Heart left ventricle (tissue), 16 donors: ENCODE results near the gene SYNPO2. TPM values are rescaled to one million over a fixed set of nuclear protein-coding genes. Genes with fewer than 3 reads are reported as not detected.
"Not testable (repeated sequence)": the region's sequence is repeated elsewhere in the genome, so short reads cannot be mapped to it uniquely, and the experiment has no call there.

Experiments
- ATAC-seq, 4 donors: fragments of 200-7000 bp; cut with Tn5 transposase; one replicate each; pipeline ENCODE4 v1.9.1; 2020 to 2022; ENCODE audit warnings: moderate library complexity in 4 of 4, mild to moderate bottlenecking in 3 of 4, moderate number of reproducible peaks in 1 of 4
- DNase-seq, 5 donors: peaks; one replicate each; pipeline ENCODE4 v3.0.0-alpha.2; 2020
- H3K27ac ChIP-seq, 12 donors: fragments of 200-600 bp; sonication (generic) in 4 of 12; one replicate each; pipeline versions ENCODE4 v1.5.0 to v1.8.0; 2016 to 2022; ENCODE audit warnings: mild to moderate bottlenecking in 2 of 12
- H3K27me3 ChIP-seq, 9 donors: fragments of 200-600 bp; sonication (generic) in 2 of 9; one replicate each; pipeline versions ENCODE4 v1.5.1 to v1.8.0; 2016 to 2022; ENCODE audit warnings: mild to moderate bottlenecking in 3 of 9
- H3K36me3 ChIP-seq, 9 donors: fragments of 200-600 bp; sonication (generic) in 2 of 9; one replicate each; pipeline versions ENCODE4 v1.5.0 to v1.8.0; 2018 to 2022; ENCODE audit warnings: mild to moderate bottlenecking in 2 of 9
- H3K4me1 ChIP-seq, 12 donors: fragments of 200-600 bp; sonication (generic) in 4 of 12; one replicate each; pipeline versions ENCODE4 v1.5.0 to v1.8.0; 2016 to 2022; ENCODE audit warnings: mild to moderate bottlenecking in 3 of 12
- H3K4me3 ChIP-seq, 12 donors: fragments of 200-600 bp; sonication (generic) in 4 of 12; one replicate each; pipeline versions ENCODE4 v1.5.0 to v1.8.0; 2017 to 2022; ENCODE audit warnings: mild to moderate bottlenecking in 9 of 12, moderate library complexity in 4 of 12
- H3K9me3 ChIP-seq, 12 donors: fragments of 200-600 bp; sonication (generic) in 4 of 12; one replicate each; pipeline versions ENCODE4 v1.5.0 to v1.8.0; 2016 to 2022; ENCODE audit warnings: mild to moderate bottlenecking in 1 of 12
- POLR2A ChIP-seq, 2 donors: fragments of 450-650 bp; IDR thresholded peaks; one replicate each; pipeline ENCODE4 v1.6.1; 2017; ENCODE audit warnings: antibody characterized with exemption in 2 of 2, mild to moderate bottlenecking in 2 of 2, moderate library complexity in 2 of 2
- WGBS, 4 donors: extraction: QIAGEN DNeasy Blood & Tissue Kit in 2 of 4; methylation state at CpG; one replicate each; pipeline versions ENCODE4 v1.1.5 to v1.1.7; 2013 to 2018; 5-methylcytosine and 5-hydroxymethylcytosine counted together
- intact Hi-C, 10 donors: fragments of 100-400 bp; cut with DNase I; formaldehyde crosslinking; loops; one replicate each; pipeline versions ENCODE4 v1.11.1 to v1.14.2; 2022
- polyA plus RNA-seq, 2 donors: library from polyadenylated mRNA; stranded (reverse); fragments of 200-250 nt; gene quantifications; one replicate each; pipeline ENCODE4 v1.2.3, GENCODE V29; 2013
- total RNA-seq, 9 donors: library from RNA; depleted of rRNA in 2 of 9; stranded (reverse); fragments of >200 nt in 2 of 9; fragmentation: NEBNext Ultra II Directional in 3 of 9; extraction: Animal tissue kit (Norgen Biotek cat#: 25700) in 3 of 9; gene quantifications; one replicate each; pipeline versions ENCODE4 v1.1.0 to v1.2.4, GENCODE V29; 2016 to 2023
- TF ChIP-seq, protein P1 (sequence below), 12 donors: fragments of 200-600 bp; sonication (generic) in 4 of 12; IDR thresholded peaks; one replicate each; pipeline versions ENCODE4 v1.5.0 to v1.8.0; 2018 to 2022; ENCODE audit warnings: antibody characterized with exemption in 12 of 12, mild to moderate bottlenecking in 5 of 12
- donor health status: ischemic (EF 13 %, LVEDD 7.1; RV severe dilation, severe dysfunction).
- donor health status: healthy with polysubstance abuse.
- donor health status: DM: no; HTN: yes; CAD: no.
- donor health status: DM: no; HTN: no; CAD: no.
- donor health status: ischemic (EF 25% LVEDD 6.9; RV normal size, moderate dysfunction).
- donor health status: ischemic (EF 25% LVEDD 5.7; RV mildly dilated, moderate dysfunction).
- donor health status: healthy.
- donor health status: DM: yes; HTN: yes; CAD: no.
- donor health status: ischemic (EF 35%, LVEDD 5.7; RV mildly dilated, moderate dysfunction).
- donor health status: nonischemic (EF 11% LVEDD 7.7; RV severe dilation, severe dysfunction).
- donor health status: DM: yes; HTN: yes; CAD: no.
- donor health status: PGD.
- donor health status: ischemic (EF 29% LVEDD 5.4; RV normal size, mild dysfunction).
- donor health status: nonischemic (EF 23%, LVEDD 6.1; RV moderate dilation, normal function).

Gene SYNPO2
- total and polyA plus RNA-seq, 11 donors = 31.2 to 290 (median 231) TPM

DNA sequence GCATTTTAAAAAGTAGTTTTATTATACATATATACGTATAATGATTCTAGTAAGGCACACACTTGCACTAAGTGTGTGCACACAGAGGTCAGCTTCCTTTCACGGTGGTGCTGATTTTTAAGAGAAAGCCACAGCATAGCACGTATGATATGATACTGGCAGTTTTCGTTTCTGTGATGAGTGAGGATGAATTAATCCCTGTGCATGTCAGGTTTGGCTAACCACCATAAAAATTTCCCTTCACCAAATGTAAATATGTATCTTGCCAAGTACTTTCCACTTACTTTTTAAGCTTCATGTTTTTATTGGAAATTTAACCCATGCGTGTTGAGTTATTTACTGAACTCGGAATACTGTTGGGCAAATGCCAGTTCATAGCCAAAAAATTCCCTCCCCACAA is 84.6 kb downstream of the SYNPO2 start:
- DNase-seq = no peak
- Histone ChIP-seq H3K4me3 (no peak overlapping the region), H3K36me3 (no peaks in the 10 kb centered on the region), H3K9me3 (no peaks in the 10 kb centered on the region), H3K27me3 (no peaks in the 10 kb centered on the region), H3K4me1 (peaks cover 0 to 75% (median 38%) of the 10 kb centered on the region in 12 donors), H3K27ac (peak overlapping the region in 4 of 12 donors; percentile 3 to 71 (median 23))
- 32 to 56% (median 41%) methylated on average over 6 of the region's 6 CpGs for WGBS, 4 donors
- no peak for TF ChIP-seq POLR2A (IDR thresholded peaks at IDR 0.05)
- TF ChIP-seq, protein P1, sequence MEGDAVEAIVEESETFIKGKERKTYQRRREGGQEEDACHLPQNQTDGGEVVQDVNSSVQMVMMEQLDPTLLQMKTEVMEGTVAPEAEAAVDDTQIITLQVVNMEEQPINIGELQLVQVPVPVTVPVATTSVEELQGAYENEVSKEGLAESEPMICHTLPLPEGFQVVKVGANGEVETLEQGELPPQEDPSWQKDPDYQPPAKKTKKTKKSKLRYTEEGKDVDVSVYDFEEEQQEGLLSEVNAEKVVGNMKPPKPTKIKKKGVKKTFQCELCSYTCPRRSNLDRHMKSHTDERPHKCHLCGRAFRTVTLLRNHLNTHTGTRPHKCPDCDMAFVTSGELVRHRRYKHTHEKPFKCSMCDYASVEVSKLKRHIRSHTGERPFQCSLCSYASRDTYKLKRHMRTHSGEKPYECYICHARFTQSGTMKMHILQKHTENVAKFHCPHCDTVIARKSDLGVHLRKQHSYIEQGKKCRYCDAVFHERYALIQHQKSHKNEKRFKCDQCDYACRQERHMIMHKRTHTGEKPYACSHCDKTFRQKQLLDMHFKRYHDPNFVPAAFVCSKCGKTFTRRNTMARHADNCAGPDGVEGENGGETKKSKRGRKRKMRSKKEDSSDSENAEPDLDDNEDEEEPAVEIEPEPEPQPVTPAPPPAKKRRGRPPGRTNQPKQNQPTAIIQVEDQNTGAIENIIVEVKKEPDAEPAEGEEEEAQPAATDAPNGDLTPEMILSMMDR (IDR thresholded peaks at IDR 0.05) = no peak
- intact Hi-C loops = loop anchor here in 2 of 10 donors (5.0 kb wide), 1 partner anchor 231 kb away; no protein-coding TSS in a partner anchor
- no peak for ATAC-seq

DNA sequence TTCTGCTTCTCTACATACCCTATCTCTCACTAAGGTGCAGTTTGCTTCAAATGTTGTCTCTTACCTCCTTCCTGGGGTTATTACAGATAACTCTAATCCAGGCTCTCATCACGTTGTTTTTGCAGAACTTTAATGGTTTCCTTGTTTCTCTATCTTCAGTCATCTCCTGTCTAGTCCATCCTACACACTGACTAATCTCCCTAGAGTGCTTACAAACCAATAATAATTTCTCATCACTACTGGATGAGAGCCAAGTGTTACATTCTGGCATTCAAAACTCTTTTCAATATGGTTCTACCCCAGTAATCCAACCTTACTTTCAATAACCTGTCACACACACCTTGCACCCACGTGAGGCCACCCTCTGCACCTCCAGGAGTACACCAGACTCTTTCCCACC is 86.1 kb downstream of the SYNPO2 start:
- DNase-seq (no peak), ATAC-seq (peak in 1 of 4 donors; percentile 27)
- no peak for TF ChIP-seq POLR2A (IDR thresholded peaks at IDR 0.05)
- TF ChIP-seq, protein P1 (IDR thresholded peaks at IDR 0.05) = no peak
- no peaks in the 10 kb centered on the region for H3K9me3 ChIP-seq
- WGBS, 4 donors = 54 to 64% (median 59%) methylated on average over 2 of the region's 2 CpGs
- H3K27ac ChIP-seq = peak overlapping the region in 8 of 12 donors; percentile 1 to 71 (median 24)
- H3K4me1 ChIP-seq = peaks cover 0 to 73% (median 32%) of the 10 kb centered on the region in 12 donors
- intact Hi-C loops = loop anchor here in 3 of 10 donors (5.0 kb wide), 2 partner anchors 232 to 238 kb away; partner anchors contain the start of gene USP53 (in 1 of the 3)
- H3K4me3 ChIP-seq = no peak overlapping the region
- H3K36me3 ChIP-seq = no peaks in the 10 kb centered on the region
- no peaks in the 10 kb centered on the region for H3K27me3 ChIP-seq

DNA sequence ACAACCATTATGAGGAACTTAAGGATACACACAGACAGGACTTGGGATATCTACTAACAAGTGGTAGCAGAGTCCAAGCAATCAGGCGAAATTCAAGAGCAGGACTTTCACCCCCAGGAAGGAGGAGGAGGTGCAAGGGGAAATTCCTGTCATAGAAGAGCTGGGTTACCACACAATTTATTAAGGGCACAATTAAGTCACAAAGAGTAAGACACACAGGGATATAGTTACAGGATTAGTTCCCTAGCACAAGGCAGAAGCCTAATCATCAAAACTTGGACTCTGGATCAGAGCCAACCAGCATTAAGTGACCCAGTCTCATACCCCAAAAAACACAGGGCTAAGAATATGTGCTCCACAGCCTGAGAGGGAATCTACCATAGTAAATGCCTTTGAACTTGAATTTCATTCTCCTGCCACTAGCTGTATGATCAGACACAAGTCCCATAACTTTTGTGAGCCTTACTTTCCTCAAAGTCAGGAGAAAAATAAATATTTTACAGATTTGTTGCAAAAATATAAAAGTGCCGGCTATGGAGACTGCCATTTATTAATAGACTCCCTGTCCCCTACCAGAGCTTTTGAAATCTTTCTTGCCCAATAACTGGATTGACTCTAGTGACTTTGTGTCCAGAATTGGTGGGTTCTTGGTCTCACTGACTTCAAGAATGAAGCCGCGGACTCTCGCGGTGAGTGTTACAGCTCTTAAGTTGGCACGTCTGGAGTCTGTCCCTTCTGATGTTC is 87.0 kb downstream of the SYNPO2 start:
- Histone ChIP-seq H3K9me3 (no peaks in the 10 kb centered on the region), H3K27ac (peak overlapping the region in 7 of 12 donors; percentile 1 to 71 (median 28)), H3K36me3 (no peaks in the 10 kb centered on the region), H3K27me3 (no peaks in the 10 kb centered on the region), H3K4me3 (no peak overlapping the region), H3K4me1 (peaks cover 0 to 73% (median 32%) of the 10 kb centered on the region in 12 donors)
- intact Hi-C loops = loop anchor here in 1 of 10 donors (5.0 kb wide), 1 partner anchor 237 kb away; the partner anchor contains the start of gene USP53
- no peak for ATAC-seq
- TF ChIP-seq, protein P1 (IDR thresholded peaks at IDR 0.05) = no peak
- TF ChIP-seq POLR2A (IDR thresholded peaks at IDR 0.05) = no peak
- no peak for DNase-seq
- 82 to 90% (median 86%) methylated on average over 7 of the region's 7 CpGs for WGBS, 4 donors

DNA sequence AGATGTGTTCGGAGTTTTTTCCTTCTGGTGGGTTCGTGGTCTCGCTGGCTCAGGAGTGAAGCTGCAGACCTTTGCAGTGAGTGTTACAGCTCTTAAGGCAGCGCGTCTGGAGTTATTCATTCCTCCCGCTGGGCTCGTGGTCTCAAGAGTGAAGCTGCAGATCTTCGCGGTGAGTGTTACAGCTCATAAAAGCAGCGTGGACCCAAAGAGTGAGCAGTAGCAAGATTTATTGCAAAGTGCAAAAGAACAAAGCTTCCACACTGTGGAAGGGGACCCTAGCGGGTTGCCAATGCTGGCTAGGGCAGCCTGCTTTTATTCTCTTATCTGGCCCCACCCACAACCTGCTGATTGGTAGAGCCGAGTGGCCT is 87.5 kb downstream of the SYNPO2 start:
- ATAC-seq, H3K9me3 ChIP-seq, H3K36me3 ChIP-seq, H3K27me3 ChIP-seq, H3K4me3 ChIP-seq, DNase-seq: not testable (repeated sequence)
- WGBS, 4 donors = 94 to 96% (median 95%) methylated on average over 11 to 12 of the region's 12 CpGs
- H3K27ac ChIP-seq = peak overlapping the region in 2 of 12 donors; percentile 1 to 71
- intact Hi-C loops = loop anchor here in 1 of 10 donors (5.0 kb wide), 1 partner anchor 236 kb away; the partner anchor contains the start of gene USP53
- peaks cover 0 to 74% (median 35%) of the 10 kb centered on the region in 12 donors for H3K4me1 ChIP-seq

DNA sequence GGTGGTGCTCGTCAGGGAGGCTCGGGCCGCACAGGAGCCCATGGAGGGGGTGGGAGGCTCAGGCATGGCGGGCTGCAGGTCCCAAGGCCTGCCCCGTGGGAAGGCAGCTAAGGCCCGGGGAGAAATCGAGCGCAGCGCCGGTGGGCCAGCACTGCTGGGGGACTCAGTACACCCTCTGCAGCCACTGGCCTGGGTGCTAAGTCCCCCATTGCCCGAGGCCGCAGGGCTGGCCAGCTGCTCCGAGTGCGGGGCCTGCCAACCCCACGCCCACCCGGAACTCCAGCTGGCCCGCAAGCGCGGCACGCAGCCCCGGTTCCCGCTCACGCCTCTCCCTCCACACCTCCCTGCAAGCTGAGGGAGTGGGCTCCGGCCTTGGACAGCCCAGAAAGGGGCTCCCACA is 88.4 kb downstream of the SYNPO2 start:
- not testable (repeated sequence) for DNase-seq, H3K27me3 ChIP-seq, H3K36me3 ChIP-seq, H3K4me3 ChIP-seq, H3K9me3 ChIP-seq, ATAC-seq
- peaks cover 0 to 75% (median 43%) of the 10 kb centered on the region in 12 donors for H3K4me1 ChIP-seq
- H3K27ac ChIP-seq = peak overlapping the region in 1 of 12 donors; percentile 69
- intact Hi-C loops = loop anchor here in 1 of 10 donors (5.0 kb wide), 1 partner anchor 235 kb away; the partner anchor contains the start of gene USP53
- WGBS, 4 donors = 89 to 91% (median 90%) methylated on average over 13 to 24 of the region's 24 CpGs; no CpG with 5 or more reads in 1 of the 4 donors
